ENCODE data around the gene RNF152.
"Not testable (repeated sequence)": the region's sequence is repeated elsewhere in the genome, so short reads cannot be mapped to it uniquely, and the experiment has no call there.

The RNF152 gene

GRCh38 chr18:61797696-61798590 is 94.9 kb downstream of the RNF152 start:
- no peak for DNase-seq (ENCODE audit: low spot score)
- no peak for TF ChIP-seq CTCF (IDR thresholded peaks at IDR 0.05; ENCODE audit: extremely low read depth, insufficient read depth, missing control alignments)
- in situ Hi-C loops (cut with MboI; ENCODE audit: low pct_unique_long_range_greater_than_20kb, low sequenced_read_pairs, unreplicated experiment): no loop called here

- in situ Hi-C loops (cut with MboI; ENCODE audit: low pct_unique_long_range_greater_than_20kb, low sequenced_read_pairs, unreplicated experiment): no loop called here
- DNase-seq (ENCODE audit: low spot score): no peak
- no peak for TF ChIP-seq CTCF (IDR thresholded peaks at IDR 0.05; ENCODE audit: extremely low read depth, insufficient read depth, missing control alignments)
Measured at GRCh38 chr18:61791031-61791430, 101.8 kb downstream of the RNF152 start.

GRCh38 chr18:61787011-61787670 is 105.7 kb downstream of the RNF152 start:
- in situ Hi-C loops (cut with MboI; ENCODE audit: low pct_unique_long_range_greater_than_20kb, low sequenced_read_pairs, unreplicated experiment); DNase-seq (ENCODE audit: low spot score): not testable (repeated sequence)

- in situ Hi-C loops (cut with MboI; ENCODE audit: low pct_unique_long_range_greater_than_20kb, low sequenced_read_pairs, unreplicated experiment): no loop called here
- TF ChIP-seq CTCF (IDR thresholded peaks at IDR 0.05; ENCODE audit: extremely low read depth, insufficient read depth, missing control alignments): no peak
- no peak for DNase-seq (ENCODE audit: low spot score)
Measured at GRCh38 chr18:61785588-61785987, 107.2 kb downstream of the RNF152 start.

GRCh38 chr18:61784834-61785233 is 108.0 kb downstream of the RNF152 start:
- DNase-seq (ENCODE audit: low spot score): no peak
- no peak for TF ChIP-seq CTCF (IDR thresholded peaks at IDR 0.05; ENCODE audit: extremely low read depth, insufficient read depth, missing control alignments)
- in situ Hi-C loops (cut with MboI; ENCODE audit: low pct_unique_long_range_greater_than_20kb, low sequenced_read_pairs, unreplicated experiment): no loop called here

- in situ Hi-C loops (cut with MboI; ENCODE audit: low pct_unique_long_range_greater_than_20kb, low sequenced_read_pairs, unreplicated experiment): no loop called here
- no peak for TF ChIP-seq CTCF (IDR thresholded peaks at IDR 0.05; ENCODE audit: extremely low read depth, insufficient read depth, missing control alignments)
- DNase-seq (ENCODE audit: low spot score): no peak
Measured at GRCh38 chr18:61782545-61782944, 110.3 kb downstream of the RNF152 start.

GRCh38 chr18:61776201-61776600 is 116.6 kb downstream of the RNF152 start:
- DNase-seq (ENCODE audit: low spot score); in situ Hi-C loops (cut with MboI; ENCODE audit: low pct_unique_long_range_greater_than_20kb, low sequenced_read_pairs, unreplicated experiment): not testable (repeated sequence)

Measured in GM13977 (cell line).